Sigmoid colon (tissue), 7 donors: ENCODE data around the gene ADAMTSL1. TPM values are rescaled to one million over a fixed set of nuclear protein-coding genes. Genes with fewer than 3 reads are reported as not detected.

Experiments used
- DNase-seq: peaks from one replicate; pipeline ENCODE4 v3.0.0-alpha.2; 2019
- H3K27ac ChIP-seq, 4 donors: fragments of 200-600 bp; sonication (generic); one replicate each; pipeline ENCODE4 v1.5.1; 2016 to 2019; ENCODE audit warnings: mild to moderate bottlenecking in 1 of 4
- H3K27me3 ChIP-seq, 3 donors: fragments of 200-600 bp; sonication (generic); one replicate each; pipeline ENCODE4 v1.5.1; 2019; ENCODE audit warnings: mild to moderate bottlenecking in 1 of 3
- H3K36me3 ChIP-seq, 4 donors: fragments of 200-600 bp; sonication (generic); one replicate each; pipeline ENCODE4 v1.5.1; 2016 to 2019
- H3K4me1 ChIP-seq, 4 donors: fragments of 200-600 bp; sonication (generic); one replicate each; pipeline ENCODE4 v1.5.1; 2017 to 2019
- H3K4me3 ChIP-seq, 4 donors: fragments of 200-600 bp; sonication (generic); one replicate each; pipeline ENCODE4 v1.5.1; 2017 to 2019; ENCODE audit warnings: mild to moderate bottlenecking in 2 of 4, moderate library complexity in 1 of 4
- H3K9me3 ChIP-seq, 4 donors: fragments of 200-600 bp in 3 of 4; sonication (generic) in 3 of 4; one replicate each; pipeline versions ENCODE4 v1.5.1 to v1.6.1; 2013 to 2019
- EP300 ChIP-seq, 4 donors: sonication (generic); formaldehyde crosslinking; IDR thresholded peaks; one replicate each; pipeline ENCODE4 v1.6.1; 2017; ENCODE audit warnings: antibody characterized with exemption in 4 of 4
- POLR2A ChIP-seq, 2 donors: fragments of 450-650 bp; IDR thresholded peaks; one replicate each; pipeline ENCODE4 v1.6.1; 2016; ENCODE audit warnings: antibody characterized with exemption in 2 of 2, mild to moderate bottlenecking in 2 of 2, moderate library complexity in 2 of 2
- POLR2AphosphoS5 ChIP-seq, 4 donors: sonication (generic); formaldehyde crosslinking; IDR thresholded peaks; one replicate each; pipeline ENCODE4 v1.6.1; 2017; ENCODE audit warnings: antibody characterized with exemption in 4 of 4
- WGBS, 2 donors: extraction: QIAGEN DNeasy Blood & Tissue Kit; methylation state at CpG; one replicate each; pipeline ENCODE4 v1.1.7; 2013; 5-methylcytosine and 5-hydroxymethylcytosine counted together
- intact Hi-C: fragments of 100-400 bp; cut with DNase I; formaldehyde crosslinking; loops from one replicate; pipeline ENCODE4 v1.15.1; 2023
- polyA plus RNA-seq, 3 donors: library from polyadenylated mRNA; stranded (reverse); fragments of 200-250 nt; gene quantifications; one replicate each; pipeline ENCODE4 v1.2.3, GENCODE V29; 2013
- total RNA-seq, 4 donors: library from RNA; depleted of rRNA; stranded (reverse); fragments of >200 nt; gene quantifications; one replicate each; pipeline ENCODE4 v1.1.0, GENCODE V29; 2016
- TF ChIP-seq, protein P1 (sequence below), 4 experiments: fragments of 450-650 bp in 3 of 4; fragments of 200-600 bp in 1 of 4; IDR thresholded peaks; one replicate each; pipeline ENCODE4 v1.5.1; 2016 to 2019; ENCODE audit warnings: antibody characterized with exemption in 4 of 4, mild to moderate bottlenecking in 3 of 4, moderate library complexity in 2 of 4
- donor health status: healthy with polysubstance abuse.
- donor health status: Bipolar disorder and iron deficiency.
- donor health status: healthy.

Gene ADAMTSL1
- total and polyA plus RNA-seq, 7 donors, result 1.4 to 13.6 (median 6.5) TPM

DNA sequence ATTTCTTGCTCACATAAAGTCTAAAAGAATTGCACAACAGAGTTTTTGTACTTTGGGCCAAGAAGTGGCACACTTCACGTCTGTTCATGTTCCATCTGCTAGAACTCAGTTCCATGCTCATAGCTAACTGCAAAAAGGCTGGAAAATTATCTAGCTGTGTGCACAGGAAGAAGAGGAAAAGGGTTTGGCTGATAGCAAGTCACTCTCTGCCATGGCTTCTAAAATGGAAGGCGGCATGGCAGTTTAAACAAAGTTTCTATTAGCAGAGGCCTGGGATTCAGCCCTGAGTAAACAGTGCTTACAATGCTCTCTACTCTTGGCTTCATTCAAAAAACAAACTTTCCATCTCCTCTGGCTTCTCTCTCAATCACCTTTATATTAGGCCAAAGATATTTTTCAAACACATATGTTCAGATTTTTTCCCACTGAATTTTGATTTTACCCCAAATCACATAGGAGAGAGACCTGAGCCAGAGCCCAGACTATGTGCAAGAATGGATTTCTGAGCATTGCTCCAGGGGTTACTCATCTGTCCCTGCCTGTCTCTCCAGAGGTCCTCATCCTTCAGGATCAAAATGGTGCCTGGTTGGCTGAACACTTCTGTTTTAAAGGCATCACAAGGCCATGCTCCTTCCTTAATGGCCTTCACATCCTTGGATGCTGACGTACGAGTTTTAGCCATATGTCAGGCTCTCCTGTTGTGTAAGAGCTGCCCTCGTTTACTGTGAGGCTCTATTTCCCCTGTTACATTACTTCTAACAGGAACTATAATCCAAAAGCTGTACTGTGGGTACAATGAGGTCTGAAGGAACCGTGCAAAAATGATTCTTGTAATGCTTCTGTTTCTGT, 332.5 kb downstream of the ADAMTSL1 start:
- no peaks in the 10 kb centered on the region for H3K36me3 ChIP-seq
- no peaks in the 10 kb centered on the region for H3K9me3 ChIP-seq
- DNase-seq, result no peak
- intact Hi-C loops, result no loop called here
- TF ChIP-seq POLR2AphosphoS5 (IDR thresholded peaks at IDR 0.05) (no peak), POLR2A (IDR thresholded peaks at IDR 0.05) (no peak), EP300 (IDR thresholded peaks at IDR 0.05) (no peak)
- TF ChIP-seq, protein P1, sequence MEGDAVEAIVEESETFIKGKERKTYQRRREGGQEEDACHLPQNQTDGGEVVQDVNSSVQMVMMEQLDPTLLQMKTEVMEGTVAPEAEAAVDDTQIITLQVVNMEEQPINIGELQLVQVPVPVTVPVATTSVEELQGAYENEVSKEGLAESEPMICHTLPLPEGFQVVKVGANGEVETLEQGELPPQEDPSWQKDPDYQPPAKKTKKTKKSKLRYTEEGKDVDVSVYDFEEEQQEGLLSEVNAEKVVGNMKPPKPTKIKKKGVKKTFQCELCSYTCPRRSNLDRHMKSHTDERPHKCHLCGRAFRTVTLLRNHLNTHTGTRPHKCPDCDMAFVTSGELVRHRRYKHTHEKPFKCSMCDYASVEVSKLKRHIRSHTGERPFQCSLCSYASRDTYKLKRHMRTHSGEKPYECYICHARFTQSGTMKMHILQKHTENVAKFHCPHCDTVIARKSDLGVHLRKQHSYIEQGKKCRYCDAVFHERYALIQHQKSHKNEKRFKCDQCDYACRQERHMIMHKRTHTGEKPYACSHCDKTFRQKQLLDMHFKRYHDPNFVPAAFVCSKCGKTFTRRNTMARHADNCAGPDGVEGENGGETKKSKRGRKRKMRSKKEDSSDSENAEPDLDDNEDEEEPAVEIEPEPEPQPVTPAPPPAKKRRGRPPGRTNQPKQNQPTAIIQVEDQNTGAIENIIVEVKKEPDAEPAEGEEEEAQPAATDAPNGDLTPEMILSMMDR (IDR thresholded peaks at IDR 0.05), result no peak
- peaks cover 0 to 4% (median 0%) of the 10 kb centered on the region in 4 donors for H3K4me1 ChIP-seq
- no peak overlapping the region for H3K27ac ChIP-seq
- WGBS, 2 donors, result 74 to 83% methylated on average over 6 of the region's 6 CpGs
- no peaks in the 10 kb centered on the region for H3K27me3 ChIP-seq
- no peak overlapping the region for H3K4me3 ChIP-seq

DNA sequence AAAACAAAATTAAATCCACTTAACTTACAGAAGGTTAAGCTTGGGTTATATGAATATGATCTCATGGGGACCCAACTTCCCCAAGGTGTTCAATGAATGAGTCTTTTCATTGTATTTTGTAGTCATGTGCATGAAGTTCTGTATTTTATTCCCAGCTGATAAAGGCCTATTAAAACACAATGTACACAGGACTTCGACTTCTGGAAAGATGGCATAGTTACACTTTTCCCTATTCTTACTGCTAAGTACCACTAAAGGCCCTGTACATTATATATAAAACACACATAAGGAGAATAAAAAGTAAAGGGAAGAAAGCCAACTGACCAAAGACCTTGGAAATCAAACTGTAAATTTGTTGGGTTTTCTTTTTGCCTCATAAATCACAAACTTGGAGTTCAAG, 336.6 kb downstream of the ADAMTSL1 start:
- Histone ChIP-seq H3K4me1 (peaks cover 0 to 4% (median 0%) of the 10 kb centered on the region in 4 donors), H3K4me3 (no peak overlapping the region), H3K27ac (no peak overlapping the region), H3K36me3 (no peaks in the 10 kb centered on the region), H3K9me3 (peaks cover 0 to 3% (median 0%) of the 10 kb centered on the region in 4 donors), H3K27me3 (no peaks in the 10 kb centered on the region)
- no peak for TF ChIP-seq POLR2A (IDR thresholded peaks at IDR 0.05)
- TF ChIP-seq, protein P1 (IDR thresholded peaks at IDR 0.05), result no peak
- no peak for TF ChIP-seq EP300 (IDR thresholded peaks at IDR 0.05)
- no peak for TF ChIP-seq POLR2AphosphoS5 (IDR thresholded peaks at IDR 0.05)
- 20 to 65% methylated on average over 1 of the region's 1 CpG for WGBS, 2 donors
- intact Hi-C loops, result no loop called here
- no peak for DNase-seq

DNA sequence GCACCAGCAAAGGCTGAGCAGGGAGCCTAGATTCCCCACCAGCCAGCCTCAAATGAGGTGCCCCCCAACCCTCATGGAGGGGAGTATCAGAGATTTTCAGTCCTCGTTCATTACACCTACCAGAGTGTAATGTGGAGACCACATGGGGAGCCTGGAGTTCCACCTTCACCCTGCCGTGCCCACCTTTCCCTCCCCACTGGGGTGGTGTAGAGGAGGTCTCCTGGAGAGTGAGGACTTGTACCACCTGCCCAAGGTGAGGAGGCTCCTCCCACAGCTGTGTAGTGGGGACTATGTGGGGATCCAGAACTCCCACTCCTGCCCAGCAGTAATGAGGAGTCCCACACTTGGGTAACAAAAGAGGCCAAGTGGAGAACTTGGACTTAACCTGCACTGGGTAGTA, 337.2 kb downstream of the ADAMTSL1 start:
- peaks cover 0 to 3% (median 0%) of the 10 kb centered on the region in 4 donors for H3K4me1 ChIP-seq
- WGBS, 2 donors, result 62 to 80% methylated on average over 2 of the region's 2 CpGs
- DNase-seq, result no peak
- H3K27me3 ChIP-seq, result no peaks in the 10 kb centered on the region
- H3K36me3 ChIP-seq, result no peaks in the 10 kb centered on the region
- H3K4me3 ChIP-seq, result no peak overlapping the region
- peaks cover 0 to 3% (median 0%) of the 10 kb centered on the region in 4 donors for H3K9me3 ChIP-seq
- H3K27ac ChIP-seq, result no peak overlapping the region
- intact Hi-C loops, result no loop called here
- TF ChIP-seq EP300 (IDR thresholded peaks at IDR 0.05), result no peak
- TF ChIP-seq POLR2A (IDR thresholded peaks at IDR 0.05), result no peak

DNA sequence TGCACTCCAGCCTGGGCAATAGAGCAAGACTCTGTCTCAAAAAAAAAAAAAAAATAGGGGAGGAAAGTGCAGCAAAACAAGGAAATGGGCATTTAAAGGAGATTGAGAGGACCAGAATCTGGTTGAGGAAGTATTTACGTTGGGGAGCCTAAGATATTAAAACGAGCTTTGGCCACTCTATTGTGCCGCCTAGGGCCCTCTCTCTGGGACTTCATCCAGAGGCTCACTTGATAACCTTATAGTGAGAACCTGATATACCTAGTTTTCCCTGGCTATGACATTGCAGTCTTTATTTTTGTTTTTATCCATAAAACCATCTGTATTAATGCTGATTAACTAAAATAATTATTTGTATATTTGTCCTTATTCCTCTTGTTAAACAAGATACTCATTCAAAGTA, 345.5 kb downstream of the ADAMTSL1 start:
- H3K4me3 ChIP-seq, result no peak overlapping the region
- H3K36me3 ChIP-seq, result no peaks in the 10 kb centered on the region
- 68 to 85% methylated on average over 3 of the region's 3 CpGs for WGBS, 2 donors
- H3K4me1 ChIP-seq, result no peaks in the 10 kb centered on the region
- H3K9me3 ChIP-seq, result no peaks in the 10 kb centered on the region
- no peak for DNase-seq
- intact Hi-C loops, result no loop called here
- TF ChIP-seq POLR2AphosphoS5 (IDR thresholded peaks at IDR 0.05) (no peak), EP300 (IDR thresholded peaks at IDR 0.05) (no peak), POLR2A (IDR thresholded peaks at IDR 0.05) (no peak)
- TF ChIP-seq, protein P1 (IDR thresholded peaks at IDR 0.05), result no peak
- no peaks in the 10 kb centered on the region for H3K27me3 ChIP-seq
- no peak overlapping the region for H3K27ac ChIP-seq

DNA sequence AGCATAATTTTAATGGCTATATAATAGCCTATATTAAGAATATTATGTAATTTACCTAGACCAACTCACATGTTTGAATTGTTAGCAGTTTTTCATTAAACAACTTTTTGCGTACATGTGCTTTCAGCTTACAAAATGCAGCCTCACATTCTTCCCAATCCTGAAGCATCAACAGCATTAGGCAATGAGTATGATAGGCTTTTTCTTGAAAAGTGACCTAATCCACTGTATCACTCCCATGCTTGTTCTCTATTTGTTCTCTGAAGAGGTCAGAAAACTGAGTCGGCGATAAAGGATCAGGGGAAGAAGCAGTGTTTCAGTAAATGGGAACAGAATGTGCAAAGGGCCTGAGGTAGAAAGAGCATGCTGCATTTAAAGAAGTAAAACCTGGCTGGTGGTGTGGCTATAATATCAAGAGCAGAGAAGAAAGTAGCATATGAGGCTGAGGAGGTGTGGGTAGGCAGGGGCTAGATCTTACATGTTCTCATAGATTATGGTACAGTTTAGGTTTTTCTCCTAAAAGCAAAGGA, 346.7 kb downstream of the ADAMTSL1 start:
- H3K36me3 ChIP-seq, result no peaks in the 10 kb centered on the region
- intact Hi-C loops, result no loop called here
- no peak for DNase-seq
- no peak overlapping the region for H3K27ac ChIP-seq
- WGBS, 2 donors, result 84 to 96% methylated on average over 3 of the region's 3 CpGs
- no peaks in the 10 kb centered on the region for H3K9me3 ChIP-seq
- TF ChIP-seq, protein P1 (IDR thresholded peaks at IDR 0.05), result no peak
- no peak for TF ChIP-seq EP300 (IDR thresholded peaks at IDR 0.05)
- TF ChIP-seq POLR2AphosphoS5 (IDR thresholded peaks at IDR 0.05), result no peak
- no peak for TF ChIP-seq POLR2A (IDR thresholded peaks at IDR 0.05)
- no peaks in the 10 kb centered on the region for H3K27me3 ChIP-seq
- H3K4me1 ChIP-seq, result peaks cover 0 to 9% (median 3%) of the 10 kb centered on the region in 4 donors
- no peak overlapping the region for H3K4me3 ChIP-seq
